ENCODE measurements around the gene CENPQ.

Gene CENPQ

DNA sequence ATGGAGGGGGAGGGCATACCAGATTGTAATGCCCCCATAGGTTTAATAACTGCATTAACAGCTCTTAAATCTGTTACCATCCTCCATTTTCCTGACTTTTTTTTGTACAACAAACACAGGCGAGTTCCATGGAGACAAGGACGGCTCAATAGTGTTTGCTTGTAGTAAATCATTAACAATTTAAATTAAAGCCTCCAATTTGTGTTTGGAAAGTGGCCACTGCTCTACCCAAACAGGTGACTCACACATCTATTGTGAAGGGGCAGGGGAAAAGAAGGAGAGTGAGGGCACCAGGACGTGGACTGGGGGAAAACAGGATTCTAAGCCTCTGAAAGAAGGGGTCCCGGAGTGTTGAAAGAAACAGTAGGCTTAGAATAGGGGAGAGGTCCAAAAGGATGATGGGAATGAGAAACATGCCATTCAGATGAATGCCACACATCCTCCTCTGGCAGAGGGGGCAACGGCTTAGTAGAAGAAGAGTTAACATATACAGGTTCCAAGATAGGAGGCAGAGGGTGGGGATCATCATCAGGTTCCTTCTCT, 43.5 kb downstream of the CENPQ start:
- no peak for DNase-seq

GRCh38 chr6:49509342-49509741, 46.2 kb downstream of the CENPQ start:
- DNase-seq: no peak

- no peak for DNase-seq
Observed at GRCh38 chr6:49513153-49513989, 50.2 kb downstream of the CENPQ start.

DNA sequence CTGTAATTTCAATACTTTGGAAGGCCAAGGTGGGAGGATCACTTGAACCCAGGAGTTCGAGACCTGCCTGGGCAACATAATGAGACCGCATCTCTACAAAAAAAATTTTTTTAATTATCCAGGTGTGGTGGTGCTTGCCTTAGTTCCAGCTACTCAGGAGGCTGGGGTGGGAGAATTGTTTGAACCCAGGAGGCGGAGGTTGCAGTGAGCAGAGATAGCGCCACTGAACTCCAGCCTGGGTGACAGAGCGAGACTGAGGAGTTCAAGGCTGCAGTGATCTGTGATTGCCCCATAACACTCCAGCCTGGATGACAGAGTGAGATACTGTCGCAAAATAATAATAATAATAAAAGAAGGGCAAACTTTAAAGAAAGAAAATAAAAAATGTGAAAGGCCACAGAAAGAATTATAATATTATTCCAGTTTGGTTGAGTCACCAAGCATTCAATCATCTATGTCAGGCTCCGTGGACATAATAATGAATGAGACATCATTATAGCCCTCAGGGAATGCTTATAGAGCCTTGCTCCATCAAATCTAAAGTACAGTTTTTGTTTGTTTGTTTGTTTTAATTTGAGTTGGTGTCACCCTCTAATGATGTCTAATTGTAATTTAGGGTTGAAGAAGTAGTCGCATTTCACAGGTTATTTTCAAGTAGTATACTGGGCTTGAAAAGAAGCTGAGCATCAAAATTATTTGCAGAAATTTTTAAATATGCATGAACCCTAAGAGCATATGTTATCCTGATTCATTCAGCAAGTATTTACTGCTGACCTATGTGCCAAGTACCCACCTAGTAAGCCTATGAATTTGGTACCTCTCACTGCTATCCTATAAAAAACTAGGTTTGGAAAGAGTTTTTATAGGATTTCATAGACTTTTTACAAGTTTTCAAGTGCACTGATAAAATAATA, 51.7 kb downstream of the CENPQ start:
- no peak for DNase-seq

GRCh38 chr6:49515485-49516146, 52.4 kb downstream of the CENPQ start:
- no peak for DNase-seq

DNA sequence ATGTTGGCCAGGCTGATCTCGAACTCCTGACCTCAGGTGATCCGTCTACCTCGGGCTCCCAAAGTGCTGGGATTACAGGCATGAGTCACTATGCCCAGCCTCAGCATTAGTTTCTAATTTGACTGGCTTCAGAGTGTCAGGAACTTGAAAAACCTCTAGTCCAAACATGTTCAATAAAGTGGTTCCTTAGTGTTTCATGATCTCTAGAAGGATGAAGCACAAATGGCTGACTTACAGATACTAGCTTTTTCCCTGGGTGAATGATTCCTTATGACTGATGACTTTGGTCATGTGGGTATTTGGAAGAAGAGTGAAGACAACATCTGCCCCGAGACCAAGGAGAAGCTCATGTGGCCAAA, 53.0 kb downstream of the CENPQ start:
- DNase-seq: no peak

GRCh38 chr6:49517919-49518318, 54.7 kb downstream of the CENPQ start:
- no peak for DNase-seq

- DNase-seq: no peak
Observed at GRCh38 chr6:49519660-49520059, 56.5 kb downstream of the CENPQ start.

GRCh38 chr6:49522710-49523593, 59.8 kb downstream of the CENPQ start:
- DNase-seq: no peak

- no peak for DNase-seq
Observed at GRCh38 chr6:49523901-49524300, 60.7 kb downstream of the CENPQ start.

DNA sequence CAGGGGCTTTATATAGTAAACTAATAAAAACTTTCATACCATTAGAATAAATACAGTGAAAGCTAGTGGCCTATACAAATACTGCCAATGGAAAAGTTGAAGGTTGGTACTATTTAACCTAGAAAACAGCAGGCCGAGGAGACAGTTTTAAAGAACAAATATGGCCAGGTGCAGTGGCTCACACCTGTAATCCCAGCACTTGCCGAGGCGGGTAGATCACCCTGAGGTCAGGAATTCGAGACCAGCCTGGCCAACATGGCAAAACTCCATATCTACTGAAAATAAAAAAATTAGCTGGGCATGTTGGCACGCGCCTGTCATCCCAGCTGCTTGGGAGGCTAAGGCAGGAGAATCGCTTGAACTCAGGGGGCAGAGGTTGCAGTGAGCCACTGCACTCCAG, 61.4 kb downstream of the CENPQ start:
- DNase-seq: no peak

- DNase-seq: no peak
Observed at GRCh38 chr6:49526598-49526997, 63.4 kb downstream of the CENPQ start.

DNA sequence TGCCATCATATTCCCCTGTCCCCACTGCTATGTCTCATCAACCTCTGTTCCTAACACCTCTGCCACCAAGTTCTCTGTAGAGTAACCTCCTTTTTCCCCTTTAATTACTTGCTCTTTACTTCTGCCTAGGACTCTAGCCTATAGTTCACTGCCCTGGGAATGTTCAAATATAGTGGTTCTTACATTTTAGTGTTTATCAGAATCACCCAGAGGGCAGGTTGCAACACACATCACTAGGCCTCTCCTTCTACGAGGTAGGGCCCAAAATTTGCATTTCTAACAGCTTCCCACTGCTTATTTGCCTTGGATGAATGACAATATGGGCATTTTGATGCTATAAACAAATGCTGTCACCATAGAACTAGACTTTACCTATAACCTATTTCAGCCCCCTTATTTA, 64.2 kb downstream of the CENPQ start:
- DNase-seq: no peak

DNA sequence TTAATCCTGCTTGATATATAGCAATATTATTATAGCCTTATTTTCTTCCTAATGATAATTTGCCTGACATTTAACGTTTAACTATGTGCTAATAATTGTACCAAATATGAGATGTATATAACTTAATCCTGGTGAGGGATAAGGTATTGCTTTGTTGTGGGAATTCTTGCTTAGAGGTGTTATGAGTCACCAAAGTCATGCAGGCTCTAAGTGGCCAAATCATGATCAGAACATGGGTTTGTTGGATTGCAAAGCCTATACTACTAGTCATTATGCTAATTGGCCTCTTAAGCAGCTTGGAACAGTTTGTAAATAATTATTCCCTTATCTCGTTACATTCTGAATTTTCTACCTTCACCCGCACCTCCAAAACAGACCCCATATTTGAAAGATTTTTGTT, 65.4 kb downstream of the CENPQ start:
- DNase-seq: no peak

DNA sequence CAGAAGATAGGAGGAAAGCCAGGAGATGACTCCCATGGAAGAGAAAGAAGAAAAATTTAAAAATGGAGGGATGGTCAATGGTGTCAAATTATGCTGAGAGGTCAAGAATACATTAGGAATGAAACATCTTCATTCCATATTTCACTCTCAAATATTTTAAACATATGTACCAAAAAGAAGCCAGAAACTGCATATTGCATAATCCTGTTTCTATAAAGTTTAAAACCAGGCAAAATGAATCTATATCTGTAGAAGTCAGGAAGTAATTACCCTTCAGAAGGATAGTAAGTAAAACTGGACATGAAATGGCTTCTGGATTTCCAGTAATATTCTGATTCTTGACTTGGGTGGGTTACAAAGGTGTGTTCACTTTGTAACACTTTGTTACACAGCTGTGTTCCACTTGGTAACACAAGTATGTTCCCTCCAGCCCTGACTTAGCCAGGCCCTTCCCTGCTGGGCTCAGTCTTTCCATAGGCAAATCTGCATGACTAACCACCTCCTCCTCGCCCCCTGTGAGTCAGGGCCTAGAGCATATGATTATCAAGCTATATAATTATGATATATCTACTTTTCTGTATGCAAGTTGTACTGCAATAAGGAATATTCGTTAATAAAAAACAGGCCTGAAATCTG, 67.1 kb downstream of the CENPQ start:
- no peak for DNase-seq

GRCh38 chr6:49531774-49532569, 68.8 kb downstream of the CENPQ start:
- DNase-seq: peak; percentile 57

DNA sequence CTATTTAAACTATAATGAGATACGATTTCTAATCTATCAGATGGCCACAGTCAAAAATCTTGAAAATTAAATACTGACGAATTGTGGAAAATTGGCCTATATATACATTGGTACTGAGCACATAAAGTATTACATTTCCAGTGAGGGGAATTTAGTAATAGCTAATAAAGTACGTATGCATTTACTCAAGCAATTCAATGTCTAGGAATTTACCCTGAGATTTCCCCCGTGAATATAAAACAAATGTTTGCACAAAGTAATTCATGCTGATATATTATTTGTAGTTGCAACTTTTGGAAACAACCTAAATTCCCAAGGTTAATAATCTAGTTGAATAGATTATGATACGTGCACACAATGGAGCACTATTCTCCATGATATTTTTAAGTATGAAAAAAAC, 72.6 kb downstream of the CENPQ start:
- DNase-seq: no peak

DNA sequence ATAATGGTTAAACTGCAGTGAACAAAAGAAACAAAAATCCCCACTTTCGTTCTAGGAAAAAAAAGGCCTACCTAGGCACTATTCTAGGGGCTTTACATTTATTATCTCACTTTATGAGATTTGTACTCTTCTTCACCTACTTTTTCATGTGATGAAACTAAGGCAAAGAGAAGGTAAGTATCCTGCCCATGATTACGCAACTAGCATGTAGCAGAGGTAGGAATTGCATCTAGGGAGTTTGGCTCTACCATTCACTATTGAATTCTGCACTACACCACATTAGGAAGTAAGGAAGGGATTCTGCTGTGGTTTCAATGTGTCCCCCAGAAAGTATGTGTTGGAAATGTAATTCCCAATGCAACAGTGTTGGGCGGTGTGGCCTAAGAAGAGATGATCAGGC, 75.9 kb downstream of the CENPQ start:
- DNase-seq: no peak

DNA sequence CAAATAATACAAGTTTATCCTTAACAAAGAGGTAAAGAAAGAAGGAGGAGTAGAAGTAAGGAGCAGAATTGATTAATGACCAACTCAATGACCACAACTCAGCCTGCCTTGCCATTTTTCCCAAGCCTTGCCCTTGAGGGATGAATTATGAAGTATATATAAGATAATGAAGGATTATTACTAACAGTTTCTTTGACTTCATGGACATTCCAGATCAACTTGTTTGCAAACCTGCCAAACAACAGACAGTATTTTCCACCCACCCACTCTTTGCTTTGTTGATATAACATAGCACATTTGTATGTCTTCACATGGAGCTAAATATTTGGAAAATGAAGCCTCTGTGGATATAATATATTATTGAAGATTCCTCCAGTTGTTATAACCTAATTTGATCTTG, 77.4 kb downstream of the CENPQ start:
- no peak for DNase-seq

DNA sequence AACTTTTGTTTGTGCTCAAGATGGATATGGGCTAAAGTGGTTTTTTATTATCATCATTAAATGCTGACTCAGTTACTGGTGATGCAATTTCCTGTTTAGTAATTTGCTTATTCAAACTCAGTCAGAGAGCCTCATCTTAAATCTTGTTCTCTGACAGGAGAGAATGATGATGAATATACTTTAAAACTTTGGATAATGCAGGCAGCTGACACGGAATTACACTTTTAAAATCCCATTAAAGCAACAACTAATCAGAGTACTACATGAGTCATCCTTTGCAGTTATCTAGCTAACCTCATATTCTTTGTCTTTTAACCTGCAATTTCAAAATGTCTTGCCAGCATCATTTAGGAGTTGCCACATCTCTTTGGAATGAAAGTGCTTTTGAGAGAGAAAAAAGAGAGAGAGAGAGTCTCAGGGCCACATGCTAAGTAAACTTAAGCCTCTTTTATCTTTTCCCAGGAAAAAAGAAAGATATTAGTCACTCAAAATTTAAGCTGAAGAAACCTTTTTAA, 78.1 kb downstream of the CENPQ start:
- DNase-seq: no peak

GRCh38 chr6:49541936-49542335, 78.8 kb downstream of the CENPQ start:
- DNase-seq: no peak
